ENCODE results near the gene MICAL3.
A peak's percentile ranks its signal among the peaks of the same experiment; 100 is the strongest.

MICAL3 gene

DNA sequence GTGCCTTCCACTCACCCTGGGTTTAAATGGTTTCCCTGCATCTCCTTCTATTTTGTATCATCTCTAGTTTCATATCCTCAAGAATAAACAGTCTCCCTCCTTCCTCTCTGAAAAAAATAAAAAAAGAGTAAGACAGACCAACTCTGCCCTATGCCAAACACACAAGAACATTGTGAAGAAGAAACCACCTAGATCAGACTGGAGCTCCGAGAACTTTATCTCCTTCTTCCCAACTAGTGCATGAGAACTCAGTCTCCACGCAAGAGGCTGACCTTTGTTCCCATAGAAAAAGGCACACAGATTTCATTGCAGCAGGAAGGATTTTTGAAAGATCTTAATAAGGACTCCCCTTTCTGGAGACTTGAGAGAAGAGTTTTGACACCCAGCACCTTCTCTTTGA is 44.7 kb upstream of the MICAL3 start:
- no peak for DNase-seq (ENCODE audit: low read depth)
- TF ChIP-seq, protein P1, sequence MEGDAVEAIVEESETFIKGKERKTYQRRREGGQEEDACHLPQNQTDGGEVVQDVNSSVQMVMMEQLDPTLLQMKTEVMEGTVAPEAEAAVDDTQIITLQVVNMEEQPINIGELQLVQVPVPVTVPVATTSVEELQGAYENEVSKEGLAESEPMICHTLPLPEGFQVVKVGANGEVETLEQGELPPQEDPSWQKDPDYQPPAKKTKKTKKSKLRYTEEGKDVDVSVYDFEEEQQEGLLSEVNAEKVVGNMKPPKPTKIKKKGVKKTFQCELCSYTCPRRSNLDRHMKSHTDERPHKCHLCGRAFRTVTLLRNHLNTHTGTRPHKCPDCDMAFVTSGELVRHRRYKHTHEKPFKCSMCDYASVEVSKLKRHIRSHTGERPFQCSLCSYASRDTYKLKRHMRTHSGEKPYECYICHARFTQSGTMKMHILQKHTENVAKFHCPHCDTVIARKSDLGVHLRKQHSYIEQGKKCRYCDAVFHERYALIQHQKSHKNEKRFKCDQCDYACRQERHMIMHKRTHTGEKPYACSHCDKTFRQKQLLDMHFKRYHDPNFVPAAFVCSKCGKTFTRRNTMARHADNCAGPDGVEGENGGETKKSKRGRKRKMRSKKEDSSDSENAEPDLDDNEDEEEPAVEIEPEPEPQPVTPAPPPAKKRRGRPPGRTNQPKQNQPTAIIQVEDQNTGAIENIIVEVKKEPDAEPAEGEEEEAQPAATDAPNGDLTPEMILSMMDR (conservative IDR thresholded peaks at IDR 0.05; ENCODE audit: low read length) = no peak

DNA sequence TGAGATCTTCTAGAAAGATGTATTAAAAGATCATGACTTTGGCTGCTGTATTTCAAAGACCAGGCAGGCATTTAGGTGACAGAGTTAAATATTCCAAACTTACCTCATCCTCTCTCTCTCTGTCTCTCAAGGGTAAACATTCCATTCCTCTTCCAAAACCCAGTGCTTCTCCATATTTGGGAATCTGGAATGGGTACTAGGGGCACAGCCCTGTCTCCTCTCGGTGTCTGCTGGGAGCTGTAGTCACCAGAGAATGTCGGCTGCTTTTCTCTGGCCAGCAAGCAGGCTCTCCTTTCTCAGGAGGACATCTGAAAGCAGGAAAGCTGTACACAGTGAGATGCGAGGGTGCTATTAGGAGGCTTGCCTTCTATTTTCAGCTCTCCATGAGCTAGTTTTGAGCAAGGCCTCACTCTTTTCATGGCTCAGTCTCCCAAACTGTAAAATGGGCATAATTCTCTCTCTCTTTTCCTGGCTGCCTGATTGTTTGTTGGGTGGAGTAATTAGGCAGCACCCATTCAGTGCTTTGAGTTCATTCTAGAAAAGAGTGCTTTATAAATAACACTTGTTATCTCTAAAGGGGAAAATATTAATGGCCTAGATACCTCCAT is 44.1 kb upstream of the MICAL3 start:
- TF ChIP-seq, protein P1 (conservative IDR thresholded peaks at IDR 0.05; ENCODE audit: low read length) = no peak
- no peak overlapping the region for H3K4me3 ChIP-seq (ENCODE audit: low read length)
- DNase-seq (ENCODE audit: low read depth) = peak; percentile 81

More for the DNA sequence above, 44.7 kb upstream of the MICAL3 start:
- no peak overlapping the region for H3K4me3 ChIP-seq (ENCODE audit: low read length)

DNA sequence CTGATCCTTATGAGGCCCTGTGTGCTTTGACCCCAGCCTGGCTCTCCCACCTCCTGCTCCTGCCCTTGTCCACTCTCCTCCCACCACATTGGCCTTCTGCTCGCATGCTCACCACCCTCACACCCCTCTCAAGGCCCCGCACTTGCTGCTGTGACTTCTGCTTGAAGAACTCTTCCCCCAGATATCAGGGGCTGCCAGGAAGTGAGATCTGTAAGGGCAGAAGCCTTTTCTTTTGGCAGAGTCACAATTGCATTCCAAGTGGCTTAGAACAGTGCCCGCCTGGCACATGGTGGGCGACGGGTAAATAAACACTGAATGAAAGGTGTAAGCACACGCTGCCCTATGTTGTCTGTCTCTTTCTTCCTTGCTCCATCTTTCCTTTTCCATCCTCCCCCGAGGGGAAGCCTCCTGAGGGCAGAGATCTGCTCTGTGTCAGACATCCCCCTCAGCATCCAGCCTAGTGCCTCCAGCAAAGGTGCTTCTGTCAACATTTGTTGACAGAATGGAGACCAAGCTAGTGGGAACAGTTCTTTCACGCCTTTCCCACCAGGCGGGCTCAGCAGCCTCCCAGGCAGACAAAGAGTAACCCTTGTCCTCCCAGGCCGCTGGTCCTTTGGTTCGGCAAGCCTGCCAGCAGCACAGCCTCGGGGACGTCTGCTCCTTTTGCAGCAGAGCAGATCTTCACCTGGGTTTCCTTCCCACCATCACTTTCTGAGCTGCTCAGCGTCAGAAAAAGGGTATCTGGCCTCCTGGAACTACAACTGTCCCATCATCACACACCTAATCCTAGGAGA is 43.4 kb upstream of the MICAL3 start:
- no peak overlapping the region for H3K4me3 ChIP-seq (ENCODE audit: low read length)
- TF ChIP-seq, protein P1 (conservative IDR thresholded peaks at IDR 0.05; ENCODE audit: low read length) = no peak
- DNase-seq (ENCODE audit: low read depth) = peak; percentile 27

DNA sequence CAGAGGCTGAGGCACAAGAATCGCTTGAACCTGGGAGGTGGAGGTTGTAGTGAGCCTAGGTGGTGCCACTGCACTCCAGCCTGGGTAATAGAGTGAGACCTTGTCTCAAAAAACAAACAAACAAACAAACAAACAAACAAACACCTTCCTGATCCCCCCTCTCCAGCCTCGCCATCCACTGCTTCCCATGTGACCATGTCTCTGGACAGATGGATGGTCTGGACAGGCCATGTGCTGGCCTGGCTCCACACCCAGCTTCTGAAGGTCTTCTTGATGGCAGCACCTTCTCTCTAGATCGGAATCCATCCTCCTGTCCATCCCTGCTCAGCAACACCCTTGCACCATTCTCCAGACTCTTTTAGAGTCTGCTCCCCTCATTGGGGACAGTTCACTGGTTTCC is 42.8 kb upstream of the MICAL3 start:
- TF ChIP-seq, protein P1 (conservative IDR thresholded peaks at IDR 0.05; ENCODE audit: low read length) = no peak
- no peak for DNase-seq (ENCODE audit: low read depth)
- H3K4me3 ChIP-seq (ENCODE audit: low read length) = no peak overlapping the region

DNA sequence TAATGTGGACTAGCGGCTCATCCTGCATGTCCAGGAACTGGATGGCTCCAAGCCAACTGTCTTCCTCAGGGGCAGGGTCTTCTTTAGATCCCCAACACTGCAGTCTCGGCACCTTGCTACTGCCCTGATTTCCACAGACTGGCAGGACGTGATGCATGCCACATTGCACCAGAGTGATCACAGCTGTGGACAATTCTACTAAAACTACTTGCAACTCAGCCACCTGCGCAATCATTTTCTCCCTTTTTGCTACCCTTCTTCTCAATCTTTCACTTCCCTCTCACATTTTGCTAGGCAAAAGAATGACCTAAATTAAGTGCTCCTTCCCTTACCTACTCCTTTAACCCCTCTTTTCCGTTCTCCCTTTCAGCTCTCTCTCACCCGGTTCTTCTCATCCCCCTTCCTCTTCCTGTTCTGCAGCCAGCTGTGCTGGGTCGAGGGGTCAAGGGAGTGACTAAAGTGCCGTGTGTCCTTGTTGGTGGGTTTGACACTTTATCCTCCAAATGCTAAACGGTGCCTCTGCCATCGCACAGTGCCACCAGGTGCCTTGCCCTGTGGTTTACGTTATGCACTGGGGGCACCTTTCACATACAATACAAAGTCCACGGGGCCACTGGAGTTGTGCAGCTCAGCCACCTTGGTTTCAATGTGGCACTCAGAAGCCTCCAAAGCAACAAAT is 42.0 kb upstream of the MICAL3 start:
- H3K4me3 ChIP-seq (ENCODE audit: low read length) = no peak overlapping the region
- TF ChIP-seq, protein P1 (conservative IDR thresholded peaks at IDR 0.05; ENCODE audit: low read length) = no peak
- DNase-seq (ENCODE audit: low read depth) = peak; percentile 15

DNA sequence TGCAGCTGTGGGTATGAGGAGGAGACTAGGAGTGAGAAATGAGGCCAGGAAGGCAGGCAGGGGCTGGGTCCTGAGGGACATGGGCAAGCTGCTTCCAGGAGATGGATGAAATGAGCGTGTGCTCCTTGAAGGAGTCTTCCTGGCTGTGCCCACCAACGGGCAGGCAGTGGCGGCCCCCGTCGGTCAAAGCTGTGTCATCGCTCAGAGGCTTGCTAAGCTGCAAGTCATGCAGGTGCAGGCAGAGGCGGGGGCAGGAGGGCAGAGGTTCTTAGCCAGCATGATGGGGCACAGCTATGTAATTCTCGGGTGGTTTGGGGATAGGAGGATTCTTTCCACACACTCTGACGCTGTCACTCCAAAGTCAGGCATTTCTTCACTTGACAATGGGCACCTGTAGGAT is 40.9 kb upstream of the MICAL3 start:
- TF ChIP-seq, protein P1 (conservative IDR thresholded peaks at IDR 0.05; ENCODE audit: low read length) = no peak
- no peak overlapping the region for H3K4me3 ChIP-seq (ENCODE audit: low read length)
- no peak for DNase-seq (ENCODE audit: low read depth)
